NCI-H2196 (cell line): Measurements from ENCODE around the gene ASB10.

Experiments
- DNase-seq: peaks from one replicate; lab custom pipeline; 2025; ENCODE audit not compliant: unreplicated experiment; lab: John Stamatoyannopoulos, UW

ASB10 gene

GRCh38 chr7:151137791-151138152, 49.3 kb downstream of the ASB10 start:
- no peak for DNase-seq

GRCh38 chr7:151137076-151137675, 49.9 kb downstream of the ASB10 start:
- no peak for DNase-seq

DNA sequence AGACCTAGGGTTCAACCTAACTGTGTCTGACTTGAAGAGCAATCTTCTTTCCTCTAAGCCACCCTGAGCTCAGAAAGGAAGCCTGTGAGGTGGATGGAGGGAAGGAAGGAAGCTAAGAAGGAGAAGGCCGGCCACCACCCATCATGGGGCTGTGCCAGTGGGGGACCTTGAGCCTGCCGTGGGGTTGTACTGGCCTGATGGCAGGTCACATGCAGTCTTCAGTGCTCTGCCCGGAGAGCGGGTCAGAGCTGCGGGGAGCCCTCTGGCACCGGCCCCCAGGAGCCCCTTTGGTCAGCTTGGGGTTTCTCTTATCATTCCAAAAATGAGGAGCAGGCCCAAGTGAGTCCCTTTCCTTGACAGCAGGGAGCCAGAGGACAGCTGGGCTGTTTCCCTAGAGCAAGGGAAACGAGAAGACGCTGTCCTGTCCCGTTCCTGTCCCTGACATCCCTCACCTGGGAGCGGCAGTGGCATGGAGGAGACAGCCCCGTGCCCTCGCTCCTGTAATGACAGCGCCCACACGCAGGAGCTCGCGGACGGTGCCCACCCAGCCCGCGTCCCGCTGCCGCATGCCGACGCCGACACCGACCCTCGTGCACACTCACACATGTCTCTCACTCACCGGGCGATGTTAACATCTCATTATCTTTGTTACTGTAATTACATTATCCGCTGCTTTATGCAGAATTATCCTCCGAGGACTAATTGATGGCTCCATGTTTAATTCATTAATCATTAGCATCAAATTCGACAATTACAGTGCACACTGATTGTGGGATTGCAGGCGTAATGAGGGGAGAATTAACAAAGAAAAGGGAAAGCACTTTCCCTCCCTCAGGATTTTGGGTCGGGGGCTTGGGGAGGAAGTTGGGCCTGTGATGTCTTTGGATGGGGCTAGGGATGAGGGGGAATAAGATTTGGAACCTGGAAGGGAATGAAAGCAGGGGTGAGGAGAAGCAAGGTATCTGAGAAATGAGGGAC, 50.9 kb downstream of the ASB10 start:
- DNase-seq: no peak

GRCh38 chr7:151135525-151135845, 51.6 kb downstream of the ASB10 start:
- no peak for DNase-seq

GRCh38 chr7:151134743-151135524, 52.1 kb downstream of the ASB10 start:
- no peak for DNase-seq

DNA sequence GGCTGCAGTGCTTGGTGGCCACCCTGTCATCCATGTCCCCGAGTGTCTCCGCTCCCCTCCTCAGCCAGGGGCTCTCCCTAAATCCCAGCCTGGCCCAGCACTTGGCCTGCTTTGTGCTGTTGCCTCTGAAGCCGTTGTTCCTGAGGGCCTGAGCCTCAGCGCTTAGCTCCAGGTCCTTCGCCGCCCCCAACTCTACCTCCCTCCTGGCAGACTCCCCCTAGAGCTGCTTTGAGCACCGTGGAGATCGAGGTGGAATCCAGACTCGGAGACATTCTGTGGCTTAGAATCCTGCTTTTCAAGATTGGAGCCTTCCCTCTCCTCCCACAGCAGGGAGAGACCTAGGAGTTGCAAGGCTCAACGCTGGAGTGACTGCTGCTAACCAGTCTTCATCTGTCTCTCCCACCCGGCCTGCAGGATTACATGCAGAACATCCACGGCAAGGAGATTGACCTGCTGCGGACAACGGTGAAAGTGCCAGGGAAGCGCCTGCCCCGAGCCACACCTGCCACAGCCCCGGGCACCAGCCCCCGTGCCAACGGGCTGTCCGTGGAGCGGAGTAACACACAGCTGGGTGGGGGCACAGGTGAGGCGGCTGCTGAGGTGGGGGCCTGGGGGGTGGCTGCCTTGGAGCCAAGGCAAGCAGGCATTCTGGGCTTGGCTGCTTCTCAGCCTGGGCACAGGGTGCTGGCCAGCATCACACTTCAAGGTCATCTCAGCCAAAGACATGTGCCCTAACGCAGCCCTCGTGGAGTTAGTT, 52.9 kb downstream of the ASB10 start:
- DNase-seq: no peak

DNA sequence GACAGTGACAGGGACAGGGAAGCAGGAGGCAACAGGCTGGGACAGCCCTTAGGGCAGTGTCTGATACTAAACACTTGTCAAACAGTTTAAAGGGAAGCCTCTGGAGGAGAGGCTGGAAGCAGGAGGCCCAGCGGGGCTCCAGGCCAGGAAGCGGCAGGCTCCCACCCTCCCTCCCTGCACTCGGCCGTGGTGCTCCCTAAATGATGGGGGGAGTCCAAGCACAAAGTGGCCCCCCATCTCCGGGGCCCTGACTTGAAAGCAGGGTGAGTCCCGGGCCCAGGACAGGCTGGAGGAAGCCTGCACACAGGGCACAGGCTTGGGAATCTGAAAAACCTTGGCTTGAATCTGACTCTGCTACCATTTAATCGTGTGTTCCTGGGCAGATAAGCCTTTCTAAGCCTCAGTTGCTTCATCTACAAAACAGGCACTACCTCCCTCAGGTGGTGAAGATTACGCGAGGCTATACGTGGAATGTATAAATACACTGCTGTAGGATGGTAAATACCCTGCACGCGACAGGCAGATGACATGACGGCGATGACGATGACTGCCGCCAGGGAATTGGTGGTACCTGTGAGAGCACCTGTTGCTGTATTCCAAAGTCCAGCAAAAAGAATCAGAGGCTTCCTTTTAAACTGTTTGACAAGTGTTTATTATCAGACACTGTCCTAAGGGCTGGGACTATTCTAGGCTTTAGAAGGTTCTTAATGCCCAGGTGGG, 53.6 kb downstream of the ASB10 start:
- DNase-seq: no peak

DNA sequence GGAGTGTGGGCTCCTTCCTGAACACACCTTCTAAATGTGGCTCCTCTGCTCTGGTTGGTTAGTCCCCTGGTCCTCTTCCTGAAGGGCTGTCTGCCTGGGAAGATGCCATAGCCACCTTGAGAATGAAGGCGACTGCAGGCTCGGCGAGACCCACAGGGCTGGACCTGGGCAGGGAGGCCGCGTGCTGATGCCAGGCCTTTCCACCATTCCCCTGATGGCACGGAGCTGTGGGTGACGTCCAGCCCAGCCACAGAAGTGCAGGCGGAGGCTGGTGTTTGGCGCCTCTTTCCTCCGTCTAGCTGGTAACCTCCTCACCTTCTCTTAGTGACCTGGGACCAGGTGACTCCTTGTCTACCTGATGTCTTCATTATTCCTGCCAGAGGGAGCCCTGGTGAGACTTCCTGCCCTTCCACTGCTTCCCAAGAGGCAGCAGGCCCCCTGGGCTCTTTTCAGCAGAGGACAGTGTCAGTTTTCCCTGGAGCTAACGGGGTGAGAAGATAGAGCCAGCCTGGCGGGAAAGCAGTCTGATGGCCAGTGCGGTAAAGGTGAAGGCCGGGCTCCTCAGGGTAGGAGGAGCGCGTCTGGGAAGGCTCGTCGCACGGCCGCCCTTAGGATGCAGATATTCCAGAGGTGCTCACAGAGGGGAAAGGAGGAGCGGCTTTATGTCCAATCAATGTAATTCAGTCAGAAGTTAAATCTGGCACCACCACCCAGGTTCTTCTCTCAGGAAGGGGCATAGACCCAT, 54.4 kb downstream of the ASB10 start:
- no peak for DNase-seq

- DNase-seq: no peak
These were observed 55.3 kb downstream of the ASB10 start for GRCh38 chr7:151131592-151132293.

- DNase-seq: no peak
These were observed 55.8 kb downstream of the ASB10 start for GRCh38 chr7:151131224-151131591.

- no peak for DNase-seq
These were observed 56.3 kb downstream of the ASB10 start for GRCh38 chr7:151130741-151131157.

DNA sequence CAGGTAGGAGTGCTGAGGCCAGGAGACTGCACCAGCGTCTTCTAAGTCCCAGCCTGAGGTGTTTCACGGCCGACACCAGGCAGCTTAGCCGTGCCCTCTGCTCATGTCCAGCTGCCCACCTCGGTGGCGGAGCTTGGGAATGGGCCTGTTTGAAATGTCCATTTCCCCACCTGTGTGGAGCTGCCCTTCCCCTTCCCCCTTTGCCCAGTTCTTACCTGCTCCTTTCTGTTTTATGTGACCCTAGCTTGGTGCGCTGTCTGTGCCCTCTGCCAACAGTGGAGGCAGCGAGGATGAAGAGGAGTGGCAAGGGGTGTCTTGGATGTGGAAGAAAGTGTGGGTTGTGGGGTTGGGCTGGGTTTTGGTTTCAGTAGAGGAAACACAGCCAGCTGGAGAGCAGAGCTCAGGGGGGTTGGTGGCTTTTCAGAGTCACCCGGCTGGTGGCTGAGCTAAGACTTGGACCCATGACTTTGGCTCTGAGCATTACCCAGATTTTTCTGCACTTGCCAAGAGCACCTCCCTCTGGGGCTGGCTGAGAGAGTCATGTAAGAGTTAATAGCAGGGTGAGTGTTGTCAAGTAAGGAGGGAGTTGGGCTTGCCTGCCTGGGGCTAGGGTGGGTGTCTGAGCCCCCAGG, 57.0 kb downstream of the ASB10 start:
- no peak for DNase-seq

GRCh38 chr7:151129117-151129959, 57.7 kb downstream of the ASB10 start:
- no peak for DNase-seq

- no peak for DNase-seq
These were observed 58.3 kb downstream of the ASB10 start for GRCh38 chr7:151128716-151129115.

DNA sequence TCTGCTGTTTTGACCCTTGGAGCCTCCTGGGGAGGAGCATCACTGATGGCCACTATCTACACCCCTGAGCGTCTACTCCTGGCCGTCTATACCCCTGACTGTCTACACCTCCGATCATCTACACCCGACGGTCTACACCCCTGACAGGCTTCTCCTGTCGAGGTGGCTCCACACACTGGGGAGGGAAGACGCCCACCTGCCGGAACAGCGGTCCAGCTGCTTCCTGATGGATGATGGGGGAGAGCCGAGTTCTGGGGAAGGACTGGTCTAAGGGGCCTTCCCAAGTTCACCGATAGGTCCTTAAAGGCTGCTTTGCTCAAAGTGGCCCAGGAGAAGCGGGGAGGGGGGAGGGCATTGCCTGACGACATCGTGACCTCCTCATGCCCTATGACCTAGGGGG, 58.9 kb downstream of the ASB10 start:
- DNase-seq: no peak

DNA sequence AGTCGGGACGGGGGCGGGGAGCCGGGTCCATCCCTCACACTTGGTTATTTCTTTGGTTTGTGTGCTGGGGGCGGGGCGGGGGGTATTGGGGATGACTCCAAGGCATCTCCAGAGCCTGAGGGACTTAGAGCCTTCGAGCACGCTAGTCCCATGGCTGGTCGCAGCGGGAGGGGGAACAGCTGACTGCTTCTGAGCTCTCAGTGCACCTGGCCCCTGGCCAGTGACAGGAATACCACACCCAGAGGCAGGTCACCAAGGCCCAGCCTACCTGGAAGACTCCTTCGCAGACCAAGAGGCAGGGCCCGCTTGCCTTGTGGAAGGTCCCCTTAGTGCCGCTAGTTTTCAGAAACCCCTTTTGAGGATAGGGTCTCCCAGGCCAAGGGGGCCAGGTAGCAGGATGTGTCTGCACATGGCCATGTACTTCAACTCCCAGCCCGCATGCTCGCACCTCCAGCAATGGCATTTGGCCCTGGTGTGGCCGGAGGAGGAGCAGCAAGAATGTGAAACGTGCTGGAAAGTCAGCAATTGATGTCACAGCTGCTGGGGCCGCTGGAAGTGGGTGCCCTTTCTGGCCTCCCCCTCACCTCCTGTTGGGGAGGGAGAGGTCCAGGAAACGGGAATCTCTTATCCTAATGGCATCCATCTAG, 60.4 kb downstream of the ASB10 start:
- no peak for DNase-seq

- DNase-seq: no peak
These were observed 61.1 kb downstream of the ASB10 start for GRCh38 chr7:151125846-151126481.
